Panc1 (cell line): ENCODE results near the gene TOE1. TPM values are rescaled to one million over a fixed set of nuclear protein-coding genes. Genes with fewer than 3 reads are reported as not detected.
A peak's percentile ranks its signal among the peaks of the same experiment; 100 is the strongest.

Source experiments
- ATAC-seq: fragments of 200-7000 bp; cut with Tn5 transposase; 2 replicates; pipeline ENCODE4 v1.9.1; 2020; ENCODE audit warnings: mild to moderate bottlenecking, moderate library complexity
- BruUV-seq: library from RNA; stranded (reverse); fragments of 400-500 nt; replicated peaks from 2 replicates; lab custom pipeline; 2021; lab: Mats Ljungman, UMichigan
- CTCF ChIA-PET: fragments of 300-600 bp; sonication (Branson Sonifier 250); formaldehyde crosslinking; loops from one replicate; lab custom pipeline; 2022; ENCODE audit warnings: antibody characterized with exemption; lab: Charles Lee
- POLR2A ChIA-PET: fragments of 300-600 bp; sonication (Branson Sonifier 250); formaldehyde crosslinking; loops from one replicate; lab custom pipeline; 2022; ENCODE audit warnings: antibody characterized with exemption; lab: Charles Lee
- DNase-seq: peaks from one replicate; pipeline ENCODE4 v3.0.0-alpha.2; 2010; ENCODE audit warnings: low read depth, low spot score
- H3K27ac ChIP-seq: 2 replicates; pipeline ENCODE4 v1.5.1; 2011; ENCODE audit warnings: mild to moderate bottlenecking, low read length, inconsistent platforms
- H3K27me3 ChIP-seq: fragments of 200-500 bp; sonication (Bioruptor generic); 2 replicates; pipeline ENCODE4 v1.6.0; 2014; ENCODE audit warnings: low read length, inconsistent platforms; ENCODE audit not compliant: control insufficient read depth, insufficient read depth
- H3K36me3 ChIP-seq: fragments of 200-500 bp; sonication (Bioruptor generic); 2 replicates; pipeline ENCODE4 v1.5.1; 2014; ENCODE audit warnings: inconsistent platforms, mild to moderate bottlenecking, low read length, moderate library complexity; ENCODE audit not compliant: control insufficient read depth, insufficient read depth
- H3K4me1 ChIP-seq: 2 replicates; pipeline ENCODE4 v1.5.1; 2011; ENCODE audit warnings: inconsistent platforms, mild to moderate bottlenecking, low read length, moderate library complexity; ENCODE audit not compliant: control insufficient read depth, insufficient read depth
- H3K4me3 ChIP-seq, 2 experiments: 2 replicates each; pipeline ENCODE4 v1.5.1; 2011 to 2012; ENCODE audit warnings: low read depth in 2 of 2, low read length in 2 of 2, mild to moderate bottlenecking in 2 of 2, inconsistent platforms in 1 of 2, moderate library complexity in 1 of 2
- H3K9me3 ChIP-seq: fragments of 200-500 bp; sonication (Bioruptor generic); 2 replicates; pipeline ENCODE4 v1.5.1; 2014; ENCODE audit warnings: low read depth, mild to moderate bottlenecking, inconsistent platforms, low read length, moderate library complexity; ENCODE audit not compliant: control insufficient read depth, insufficient read depth
- CTCF ChIP-seq: fragments of 450-650 bp; IDR thresholded peaks from 2 replicates; pipeline ENCODE4 v1.5.1; 2017; ENCODE audit warnings: mild to moderate bottlenecking
- POLR2AphosphoS5 ChIP-seq: IDR thresholded peaks from 2 replicates; pipeline ENCODE4 v1.6.1; 2012; ENCODE audit warnings: mild to moderate bottlenecking, low read depth, low read length, moderate library complexity
- REST ChIP-seq, 2 experiments: IDR thresholded peaks; 2 replicates each; pipeline ENCODE4 v1.6.1; 2011 to 2012; ENCODE audit warnings: low read depth in 2 of 2, control low read depth in 1 of 2, low read length in 1 of 2, mild to moderate bottlenecking in 1 of 2, moderate library complexity in 1 of 2; ENCODE audit not compliant: insufficient read depth in 1 of 2
- SIN3A ChIP-seq: IDR thresholded peaks from 2 replicates; pipeline ENCODE4 v1.6.1; 2012; ENCODE audit warnings: low read depth, mild to moderate bottlenecking, low read length, moderate library complexity, borderline replicate concordance; ENCODE audit not compliant: insufficient read depth
- TCF7L2 ChIP-seq: IDR thresholded peaks from 2 replicates; pipeline ENCODE4 v1.6.1; 2011; ENCODE audit warnings: mild to moderate bottlenecking, low read depth, low read length, inconsistent platforms
- in situ Hi-C: cut with HindIII; loops from 2 replicates; pipeline ENCODE4 v1.10.0; 2016; ENCODE audit warnings: low sequenced_read_pairs, low pct_unique_long_range_greater_than_20kb
- intact Hi-C: fragments of 100-400 bp; cut with micrococcal nuclease; formaldehyde crosslinking; loops from one replicate; pipeline ENCODE4 v1.10.0; 2022; ENCODE audit not compliant: unreplicated experiment
- total RNA-seq: library from RNA; stranded (reverse); gene quantifications from one replicate; pipeline ENCODE4 v1.2.1, GENCODE V29; 2021; ENCODE audit not compliant: unreplicated experiment

Gene TOE1
- total RNA-seq, 1 experiment from 2014 or later = 14.3 TPM

- Histone ChIP-seq H3K27me3 (no peaks in the 10 kb centered on the region), H3K36me3 (no peaks in the 10 kb centered on the region), H3K27ac (no peak overlapping the region), H3K9me3 (no peaks in the 10 kb centered on the region), H3K4me3 (no peak overlapping the region), H3K4me1 (peaks cover 8% of the 10 kb centered on the region)
- DNase-seq (no peak), ATAC-seq (no peak)
- TF ChIP-seq REST (IDR thresholded peaks at IDR 0.05; ENCODE audit: insufficient read depth in 1 of 2, low read depth in 2 of 2, low read length in 1 of 2) (no peak), POLR2AphosphoS5 (no peak)
- intact Hi-C loops = loop anchor here (1.0 to 10.0 kb wide), 2 partner anchors 288 to 466 kb away; partner anchors contain the start of gene UROD
- no TSS peak for BruUV-seq
- ChIA-PET CTCF (interaction anchor here (0.5 to 1.6 kb wide), 3 partner anchors 270 to 286 kb away, joined by 8 to 9 read pairs (median 9); no protein-coding TSS in a partner anchor), POLR2A (no interaction called here)
- in situ Hi-C loops = no loop called here
Observed at GRCh38 chr1:45300669-45300997, 39.3 kb upstream of the TOE1 start.

DNA sequence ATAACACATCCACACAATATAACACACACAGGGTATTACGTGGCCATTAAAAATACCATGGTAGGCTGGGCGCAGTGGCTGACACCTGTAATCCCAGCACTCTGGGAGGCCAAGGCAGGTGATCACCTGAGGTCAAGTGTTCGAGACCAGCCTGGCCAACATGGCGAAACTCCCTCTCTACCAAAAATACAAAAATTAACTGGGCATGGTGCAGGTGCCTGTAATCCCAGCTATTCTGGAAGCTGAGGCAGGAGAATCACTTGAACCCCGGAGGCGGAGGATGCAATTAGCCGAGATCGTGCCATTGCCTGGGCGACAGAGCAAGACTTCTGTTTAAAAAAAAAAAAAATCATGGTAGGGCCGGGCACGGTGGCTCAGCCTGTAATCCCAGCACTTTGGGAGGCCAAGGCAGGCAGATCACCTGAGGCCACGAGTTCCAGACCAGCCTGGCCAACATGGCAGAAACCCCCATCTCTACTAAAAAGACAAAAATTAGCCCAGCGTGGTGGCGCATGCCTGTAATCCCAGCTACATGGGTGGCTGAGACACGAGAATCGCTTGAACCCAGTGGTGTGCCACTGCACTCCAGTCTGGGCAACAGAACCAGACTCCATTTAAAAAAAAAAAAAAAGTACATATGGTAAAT lies 37.3 kb upstream of the TOE1 start:
- intact Hi-C loops = loop anchor here (10.0 kb wide), 1 partner anchor 468 kb away; no protein-coding TSS in a partner anchor
- no TSS peak for BruUV-seq
- no peak for DNase-seq

More for the DNA sequence above, 37.3 kb upstream of the TOE1 start:
- Histone ChIP-seq H3K9me3 (no peaks in the 10 kb centered on the region), H3K27ac (peak overlapping the region; percentile 87), H3K27me3 (no peaks in the 10 kb centered on the region), H3K4me3 (peak overlapping the region; percentile 65 to 80), H3K36me3 (no peaks in the 10 kb centered on the region), H3K4me1 (peaks cover 8% of the 10 kb centered on the region)
- no peak for ATAC-seq
- in situ Hi-C loops = no loop called here
- POLR2A ChIA-PET = interaction anchor here (0.6 to 1.6 kb wide), 3 partner anchors 134 to 492 kb away, joined by 7 to 9 read pairs (median 7); no protein-coding TSS in a partner anchor
- TF ChIP-seq POLR2AphosphoS5 (no peak), SIN3A (no peak), TCF7L2 (no peak), CTCF (no peak), REST (IDR thresholded peaks at IDR 0.05; ENCODE audit: insufficient read depth in 1 of 2, low read depth in 2 of 2, low read length in 1 of 2) (no peak)
- CTCF ChIA-PET = interaction anchor here (0.5 to 1.9 kb wide), 4 partner anchors 39 to 288 kb away, joined by 3 to 9 read pairs (median 6); no protein-coding TSS in a partner anchor
